Testis (tissue), 2 donors: ENCODE data around the gene SEMA5A.

Experiments
- CTCF ChIP-seq, 3 experiments: fragments of 450-650 bp in 2 of 3; fragments of 200-600 bp in 1 of 3; sonication (generic) in 1 of 3; IDR thresholded peaks; one replicate each; pipeline ENCODE4 v1.5.1; 2016 to 2019; ENCODE audit warnings: antibody characterized with exemption in 3 of 3, mild to moderate bottlenecking in 2 of 3, moderate library complexity in 1 of 3
- POLR2A ChIP-seq: fragments of 450-650 bp; IDR thresholded peaks from one replicate; pipeline ENCODE4 v1.6.1; 2017; ENCODE audit warnings: antibody characterized with exemption, mild to moderate bottlenecking, moderate library complexity

GRCh38 chr5:9233712-9234111, 312.2 kb downstream of the SEMA5A start:
- TF ChIP-seq CTCF (IDR thresholded peaks at IDR 0.05) = no peak
- TF ChIP-seq POLR2A = no peak
